ENCODE data around the gene MOB3A.

Gene MOB3A

GRCh38 chr19:2021453-2022140, 74.5 kb downstream of the MOB3A start:
- CTCF ChIA-PET = no interaction called here
- POLR2A ChIA-PET = no interaction called here

More at GRCh38 chr19:2021453-2022140, 74.5 kb downstream of the MOB3A start:
- TF ChIP-seq FOXM1 (IDR thresholded peaks at IDR 0.05; ENCODE audit: borderline replicate concordance) = no peak
- TF ChIP-seq LEF1 (IDR thresholded peaks at IDR 0.05; ENCODE audit: borderline replicate concordance) = no peak
- no peak for TF ChIP-seq ARNT (IDR thresholded peaks at IDR 0.05)
- no peak for TF ChIP-seq FOXA1 (IDR thresholded peaks at IDR 0.05)
- no peak for TF ChIP-seq PKNOX1 (IDR thresholded peaks at IDR 0.05)
- no peak for TF ChIP-seq NFRKB (IDR thresholded peaks at IDR 0.05)
- TF ChIP-seq ELF4 (IDR thresholded peaks at IDR 0.05) = no peak
- DNase-seq (ENCODE audit: extremely low spot score) = no peak

Data from HEK293T (cell line).